ACC112 (cell line): ENCODE results near the gene TM7SF2.
"Not testable (repeated sequence)": the region's sequence is repeated elsewhere in the genome, so short reads cannot be mapped to it uniquely, and the experiment has no call there.

ENCODE experiments used
- H2AFZ ChIP-seq: fragments of 200-600 bp; sonication (generic); one replicate; pipeline ENCODE4 v1.6.0; 2017; ENCODE audit warnings: antibody characterized with exemption, low read length; ENCODE audit not compliant: unreplicated experiment
- H3K27ac ChIP-seq: fragments of 200-600 bp; sonication (generic); 2 replicates; pipeline ENCODE4 v1.5.1; 2014; ENCODE audit warnings: low read depth, mild to moderate bottlenecking, antibody characterized with exemption, low read length, moderate library complexity
- H3K27me3 ChIP-seq: fragments of 200-600 bp; sonication (generic); 2 replicates; pipeline ENCODE4 v1.6.1; 2014; ENCODE audit warnings: mild to moderate bottlenecking, antibody characterized with exemption, low read length, moderate library complexity, mixed read lengths; ENCODE audit not compliant: insufficient read depth
- H3K36me3 ChIP-seq: fragments of 200-600 bp; sonication (generic); 2 replicates; pipeline ENCODE4 v1.6.1; 2016; ENCODE audit warnings: mild to moderate bottlenecking, antibody characterized with exemption, low read length, moderate library complexity, mixed read lengths; ENCODE audit not compliant: insufficient read depth
- H3K4me1 ChIP-seq: fragments of 200-600 bp; sonication (generic); one replicate; pipeline ENCODE4 v1.6.1; 2016; ENCODE audit warnings: low read length, mixed read lengths; ENCODE audit not compliant: insufficient read depth, unreplicated experiment, control insufficient read depth
- H3K4me3 ChIP-seq: fragments of 200-600 bp; sonication (generic); 2 replicates; pipeline ENCODE4 v1.5.1; 2014; ENCODE audit warnings: mild to moderate bottlenecking, low read depth, low read length
- H3K79me2 ChIP-seq: fragments of 200-600 bp; sonication (generic); one replicate; pipeline ENCODE4 v1.6.0; 2016; ENCODE audit warnings: low read length; ENCODE audit not compliant: control insufficient read depth, unreplicated experiment, insufficient read depth

Gene TM7SF2

GRCh38 chr11:65141896-65142494 lies 30.3 kb downstream of the TM7SF2 start:
- Histone ChIP-seq H3K27me3 (peaks cover 9% of the 10 kb centered on the region; the same call in 1 of the 2 replicates), H3K36me3 (no peaks in the 10 kb centered on the region), H2AFZ (no peak overlapping the region), H3K4me1 (no peaks in the 10 kb centered on the region), H3K4me3 (no peak overlapping the region), H3K27ac (no peak overlapping the region), H3K79me2 (no peaks in the 10 kb centered on the region)

- Histone ChIP-seq H2AFZ (no peak overlapping the region), H3K79me2 (no peaks in the 10 kb centered on the region), H3K27me3 (no peaks in the 10 kb centered on the region), H3K27ac (no peak overlapping the region), H3K36me3 (no peaks in the 10 kb centered on the region), H3K4me1 (peaks cover 10% of the 10 kb centered on the region), H3K4me3 (no peak overlapping the region)
Observed at GRCh38 chr11:65147352-65148075, 35.8 kb downstream of the TM7SF2 start.

GRCh38 chr11:65148657-65149056 lies 37.0 kb downstream of the TM7SF2 start:
- no peak overlapping the region for H3K27ac ChIP-seq
- H3K27me3 ChIP-seq, result no peaks in the 10 kb centered on the region
- peaks cover 10% of the 10 kb centered on the region for H3K4me1 ChIP-seq
- no peak overlapping the region for H2AFZ ChIP-seq
- H3K4me3 ChIP-seq, result no peak overlapping the region
- no peaks in the 10 kb centered on the region for H3K36me3 ChIP-seq
- no peaks in the 10 kb centered on the region for H3K79me2 ChIP-seq

- not testable (repeated sequence) for H3K79me2 ChIP-seq, H3K27me3 ChIP-seq, H3K36me3 ChIP-seq, H2AFZ ChIP-seq
- Histone ChIP-seq H3K27ac (peak overlapping the region; percentile 61; the same call in 1 of the 2 replicates), H3K4me1 (peaks cover 10% of the 10 kb centered on the region), H3K4me3 (peak overlapping the region; percentile 52; the same call in 1 of the 2 replicates)
Observed at GRCh38 chr11:65150131-65150508, 38.4 kb downstream of the TM7SF2 start.

- Histone ChIP-seq H3K27ac (peak overlapping the region; percentile 61; the same call in 1 of the 2 replicates), H3K4me3 (peak overlapping the region; percentile 52; the same call in 1 of the 2 replicates), H3K79me2 (no peaks in the 10 kb centered on the region), H3K4me1 (peaks cover 10% of the 10 kb centered on the region), H3K36me3 (no peaks in the 10 kb centered on the region), H3K27me3 (no peaks in the 10 kb centered on the region), H2AFZ (no peak overlapping the region)
Observed at GRCh38 chr11:65150509-65151299, 39.0 kb downstream of the TM7SF2 start.

- Histone ChIP-seq H3K36me3 (no peaks in the 10 kb centered on the region), H2AFZ (no peak overlapping the region), H3K27me3 (no peaks in the 10 kb centered on the region), H3K79me2 (no peaks in the 10 kb centered on the region), H3K4me1 (peaks cover 10% of the 10 kb centered on the region), H3K4me3 (no peak overlapping the region), H3K27ac (no peak overlapping the region)
Observed at GRCh38 chr11:65151331-65151899, 39.7 kb downstream of the TM7SF2 start.

- H3K4me3 ChIP-seq, result no peak overlapping the region
- H3K4me1 ChIP-seq, result peaks cover 10% of the 10 kb centered on the region
- no peaks in the 10 kb centered on the region for H3K27me3 ChIP-seq
- no peaks in the 10 kb centered on the region for H3K79me2 ChIP-seq
- H3K27ac ChIP-seq, result no peak overlapping the region
- H2AFZ ChIP-seq, result no peak overlapping the region
- H3K36me3 ChIP-seq, result no peaks in the 10 kb centered on the region
Observed at GRCh38 chr11:65152122-65152521, 40.5 kb downstream of the TM7SF2 start.

- Histone ChIP-seq H3K27ac (no peak overlapping the region), H3K4me1 (no peaks in the 10 kb centered on the region), H3K27me3 (no peaks in the 10 kb centered on the region), H2AFZ (no peak overlapping the region), H3K79me2 (no peaks in the 10 kb centered on the region), H3K36me3 (no peaks in the 10 kb centered on the region), H3K4me3 (no peak overlapping the region)
Observed at GRCh38 chr11:65156256-65156655, 44.6 kb downstream of the TM7SF2 start.

GRCh38 chr11:65156926-65157325 lies 45.3 kb downstream of the TM7SF2 start:
- Histone ChIP-seq H3K4me1 (no peaks in the 10 kb centered on the region), H3K27ac (no peak overlapping the region), H2AFZ (no peak overlapping the region), H3K36me3 (no peaks in the 10 kb centered on the region), H3K27me3 (no peaks in the 10 kb centered on the region), H3K79me2 (no peaks in the 10 kb centered on the region), H3K4me3 (no peak overlapping the region)

GRCh38 chr11:65157336-65157735 lies 45.7 kb downstream of the TM7SF2 start:
- Histone ChIP-seq H3K4me3 (no peak overlapping the region), H3K4me1 (no peaks in the 10 kb centered on the region), H3K27ac (no peak overlapping the region), H3K27me3 (no peaks in the 10 kb centered on the region), H2AFZ (no peak overlapping the region), H3K36me3 (no peaks in the 10 kb centered on the region), H3K79me2 (no peaks in the 10 kb centered on the region)
